CD14-positive monocyte (primary cell): ENCODE data around the gene GABRG3. TPM values are rescaled to one million over a fixed set of nuclear protein-coding genes. Genes with fewer than 3 reads are reported as not detected.

Experiments used
- DNase-seq, 3 donors: peaks; one replicate each; pipeline ENCODE4 v3.0.0-alpha.2; 2011 to 2022
- H2AFZ ChIP-seq: 2 replicates; pipeline ENCODE4 v1.6.0; 2012; ENCODE audit warnings: mild to moderate bottlenecking, low read depth, low read length, inconsistent platforms; ENCODE audit not compliant: insufficient read depth, poor library complexity, severe bottlenecking
- H3K27ac ChIP-seq, 2 donors: 1 replicate in 1 of 2; 2 replicates in 1 of 2; pipeline ENCODE4 v1.5.1; 2012 to 2013; ENCODE audit warnings: low read length in 2 of 2, control low read depth in 1 of 2, inconsistent platforms in 1 of 2, low read depth in 1 of 2, mild to moderate bottlenecking in 1 of 2
- H3K27me3 ChIP-seq, 2 donors: one replicate each; pipeline versions ENCODE4 v1.6.0 to v1.6.1; 2011 to 2013; ENCODE audit warnings: low read length in 2 of 2; ENCODE audit not compliant: control insufficient read depth in 2 of 2, insufficient read depth in 2 of 2
- H3K36me3 ChIP-seq, 2 donors: replicated peaks in 1 of 2; 1 replicate in 1 of 2; 2 replicates in 1 of 2; pipeline versions ENCODE4 v1.5.1 to v1.6.1; 2012 to 2013; ENCODE audit warnings: low read length in 2 of 2, control low read depth in 1 of 2, inconsistent platforms in 1 of 2, mild to moderate bottlenecking in 1 of 2; ENCODE audit not compliant: insufficient read depth in 2 of 2, control insufficient read depth in 1 of 2
- H3K4me1 ChIP-seq, 2 donors: 1 replicate in 1 of 2; 2 replicates in 1 of 2; pipeline versions ENCODE4 v1.5.1 to v1.6.1; 2012 to 2013; ENCODE audit warnings: low read length in 2 of 2, control low read depth in 1 of 2, inconsistent platforms in 1 of 2, mild to moderate bottlenecking in 1 of 2, moderate library complexity in 1 of 2; ENCODE audit not compliant: insufficient read depth in 2 of 2, control insufficient read depth in 1 of 2
- H3K4me2 ChIP-seq: replicated peaks from 2 replicates; pipeline ENCODE3; 2012; ENCODE audit warnings: low read length, moderate library complexity, mild to moderate bottlenecking; ENCODE audit not compliant: poor library complexity, severe bottlenecking; ENCODE audit errors: extremely low read depth
- H3K4me3 ChIP-seq, 3 experiments: fragments of 200-600 bp in 1 of 3; sonication (generic) in 1 of 3; replicated peaks in 1 of 3; 1 replicate in 2 of 3; 2 replicates in 1 of 3; pipeline ENCODE4 v1.5.1; 2011 to 2013; ENCODE audit warnings: low read length in 3 of 3, mild to moderate bottlenecking in 3 of 3, control low read depth in 2 of 3, low read depth in 2 of 3, inconsistent platforms in 1 of 3, moderate library complexity in 1 of 3
- H3K79me2 ChIP-seq: 2 replicates; pipeline ENCODE4 v1.6.0; 2012; ENCODE audit warnings: mild to moderate bottlenecking, control low read depth, inconsistent platforms, low read length, moderate library complexity; ENCODE audit not compliant: insufficient read depth
- H3K9ac ChIP-seq: 2 replicates; pipeline ENCODE4 v1.6.0; 2017; ENCODE audit warnings: low read length, mild to moderate bottlenecking; ENCODE audit not compliant: insufficient read depth, poor library complexity, severe bottlenecking
- H3K9me3 ChIP-seq, 2 donors: replicated peaks in 1 of 2; 1 replicate in 1 of 2; 2 replicates in 1 of 2; pipeline versions ENCODE4 v1.5.1 to v1.6.1; 2012 to 2013; ENCODE audit warnings: low read length in 2 of 2, control low read depth in 1 of 2; ENCODE audit not compliant: control insufficient read depth in 1 of 2, insufficient read depth in 1 of 2
- H4K20me1 ChIP-seq: 2 replicates; pipeline ENCODE4 v1.6.0; 2012; ENCODE audit warnings: mild to moderate bottlenecking, low read length, control low read depth, moderate library complexity; ENCODE audit not compliant: insufficient read depth
- H3K27ac Mint-ChIP-seq, 7 donors: one replicate each; pipeline ENCODE4 v1.8.0; 2020; ENCODE audit warnings: mild to moderate bottlenecking in 7 of 7, mixed read lengths in 7 of 7, moderate library complexity in 6 of 7, inconsistent platforms in 2 of 7
- H3K27me3 Mint-ChIP-seq, 3 donors: one replicate each; pipeline ENCODE4 v1.8.0; 2021 to 2022; ENCODE audit warnings: low read depth in 3 of 3, mild to moderate bottlenecking in 3 of 3, mixed read lengths in 3 of 3, moderate library complexity in 3 of 3, inconsistent platforms in 1 of 3
- H3K36me3 Mint-ChIP-seq, 2 donors: one replicate each; pipeline ENCODE4 v1.8.0; 2020; ENCODE audit warnings: mixed read lengths in 2 of 2, inconsistent platforms in 1 of 2, mild to moderate bottlenecking in 1 of 2
- H3K4me1 Mint-ChIP-seq: one replicate; pipeline ENCODE4 v1.8.0; 2020; ENCODE audit warnings: mild to moderate bottlenecking, mixed read lengths
- H3K4me3 Mint-ChIP-seq, 2 donors: one replicate each; pipeline ENCODE4 v1.8.0; 2020; ENCODE audit warnings: mild to moderate bottlenecking in 2 of 2, mixed read lengths in 2 of 2, moderate library complexity in 1 of 2
- H3K9me3 Mint-ChIP-seq, 7 donors: one replicate each; pipeline ENCODE4 v1.8.0; 2020 to 2022; ENCODE audit warnings: mixed read lengths in 7 of 7, mild to moderate bottlenecking in 6 of 7, moderate library complexity in 6 of 7, inconsistent platforms in 2 of 7
- CTCF ChIP-seq: fragments of 200-600 bp; IDR thresholded peaks from one replicate; pipeline ENCODE4 v1.8.0; 2022; ENCODE audit warnings: antibody characterized with exemption, mild to moderate bottlenecking
- WGBS: methylation state at CpG from one replicate; pipeline ENCODE4 v1.1.5; 2013; ENCODE audit warnings: missing lambda C conversion rate; ENCODE audit not compliant: insufficient coverage; 5-methylcytosine and 5-hydroxymethylcytosine counted together
- intact Hi-C, 2 donors: fragments of 100-400 bp; cut with micrococcal nuclease; formaldehyde crosslinking; loops; one replicate each; pipeline versions ENCODE4 v1.15.0 to v1.15.1; 2023
- polyA plus RNA-seq, 3 donors: library from polyadenylated mRNA; depleted of rRNA in 1 of 3; unstranded in 2 of 3; stranded (reverse) in 1 of 3; fragments of 300-500 nt in 2 of 3; fragments of >200 nt in 1 of 3; fragmentation: Illumina TruSeq in 2 of 3; gene quantifications; 1 replicate in 2 of 3; 2 replicates in 1 of 3; pipeline ENCODE4 v1.2.3, GENCODE V29; 2012 to 2021

The GABRG3 gene
- polyA plus RNA-seq, 3 donors: not detected

GRCh38 chr15:27342991-27343390 is 372.0 kb downstream of the GABRG3 start:
- H2AFZ ChIP-seq: no peak overlapping the region
- no peak overlapping the region for H3K4me2 ChIP-seq
- DNase-seq: no peak
- 70% methylated on average over 5 of the region's 8 CpGs for WGBS
- H3K4me3 ChIP-seq: no peak overlapping the region
- H3K27ac ChIP-seq: no peak overlapping the region
- H4K20me1 ChIP-seq: no peaks in the 10 kb centered on the region
- Mint-ChIP-seq H3K27me3 (peaks cover 0 to 2% (median 0%) of the 10 kb centered on the region in 3 donors), H3K9me3 (peaks cover 0 to 30% (median 8%) of the 10 kb centered on the region in 7 donors), H3K36me3 (no peaks in the 10 kb centered on the region), H3K4me1 (no peaks in the 10 kb centered on the region), H3K27ac (no peak overlapping the region), H3K4me3 (no peak overlapping the region)
- H3K79me2 ChIP-seq: no peaks in the 10 kb centered on the region
- TF ChIP-seq CTCF: no peak
- H3K9me3 ChIP-seq: peaks cover 24 to 31% of the 10 kb centered on the region in 2 donors
- H3K36me3 ChIP-seq: no peaks in the 10 kb centered on the region
- H3K9ac ChIP-seq: no peak overlapping the region
- no peaks in the 10 kb centered on the region for H3K4me1 ChIP-seq
- H3K27me3 ChIP-seq: no peaks in the 10 kb centered on the region
- intact Hi-C loops: no loop called here

GRCh38 chr15:27352136-27352535 is 381.2 kb downstream of the GABRG3 start:
- no peak for DNase-seq
- Histone ChIP-seq H3K9me3 (peaks cover 15 to 29% of the 10 kb centered on the region in 2 donors), H3K79me2 (no peaks in the 10 kb centered on the region), H3K27ac (no peak overlapping the region), H3K27me3 (no peaks in the 10 kb centered on the region), H3K36me3 (no peaks in the 10 kb centered on the region), H3K4me3 (no peak overlapping the region), H2AFZ (no peak overlapping the region), H3K4me2 (no peak overlapping the region), H3K9ac (no peak overlapping the region), H3K4me1 (no peaks in the 10 kb centered on the region), H4K20me1 (no peaks in the 10 kb centered on the region)
- intact Hi-C loops: no loop called here
- Mint-ChIP-seq H3K27me3 (peaks cover 0 to 2% (median 0%) of the 10 kb centered on the region in 3 donors), H3K4me3 (no peak overlapping the region), H3K4me1 (no peaks in the 10 kb centered on the region), H3K9me3 (peaks cover 0 to 8% (median 3%) of the 10 kb centered on the region in 7 donors), H3K36me3 (no peaks in the 10 kb centered on the region), H3K27ac (no peak overlapping the region)
- 93% methylated on average over 3 of the region's 12 CpGs for WGBS
- no peak for TF ChIP-seq CTCF
